ENCODE results near the gene RPL21.

DNA sequence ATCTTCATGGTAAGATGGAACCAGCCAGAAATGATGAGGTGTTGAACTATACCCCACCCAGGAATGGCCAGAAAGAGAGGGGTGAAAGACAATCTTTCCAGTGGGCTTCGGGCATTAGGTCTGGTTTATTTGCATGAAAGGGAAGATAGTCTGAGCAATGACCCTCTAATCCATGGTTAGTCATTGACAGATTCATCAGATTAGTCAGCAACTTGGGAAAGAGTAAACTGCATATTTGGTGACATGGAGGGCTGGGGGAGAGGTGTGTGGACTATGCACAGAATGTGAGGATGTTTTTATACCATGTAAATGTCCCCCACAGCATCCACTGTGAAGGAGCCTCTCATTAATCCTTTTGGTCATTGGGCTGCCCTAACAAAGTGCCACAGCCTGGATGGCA, 49.7 kb upstream of the RPL21 start:
- TF ChIP-seq, protein P1, sequence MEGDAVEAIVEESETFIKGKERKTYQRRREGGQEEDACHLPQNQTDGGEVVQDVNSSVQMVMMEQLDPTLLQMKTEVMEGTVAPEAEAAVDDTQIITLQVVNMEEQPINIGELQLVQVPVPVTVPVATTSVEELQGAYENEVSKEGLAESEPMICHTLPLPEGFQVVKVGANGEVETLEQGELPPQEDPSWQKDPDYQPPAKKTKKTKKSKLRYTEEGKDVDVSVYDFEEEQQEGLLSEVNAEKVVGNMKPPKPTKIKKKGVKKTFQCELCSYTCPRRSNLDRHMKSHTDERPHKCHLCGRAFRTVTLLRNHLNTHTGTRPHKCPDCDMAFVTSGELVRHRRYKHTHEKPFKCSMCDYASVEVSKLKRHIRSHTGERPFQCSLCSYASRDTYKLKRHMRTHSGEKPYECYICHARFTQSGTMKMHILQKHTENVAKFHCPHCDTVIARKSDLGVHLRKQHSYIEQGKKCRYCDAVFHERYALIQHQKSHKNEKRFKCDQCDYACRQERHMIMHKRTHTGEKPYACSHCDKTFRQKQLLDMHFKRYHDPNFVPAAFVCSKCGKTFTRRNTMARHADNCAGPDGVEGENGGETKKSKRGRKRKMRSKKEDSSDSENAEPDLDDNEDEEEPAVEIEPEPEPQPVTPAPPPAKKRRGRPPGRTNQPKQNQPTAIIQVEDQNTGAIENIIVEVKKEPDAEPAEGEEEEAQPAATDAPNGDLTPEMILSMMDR (IDR thresholded peaks at IDR 0.05) = no peak
- no peak for TF ChIP-seq POLR2A (IDR thresholded peaks at IDR 0.05)
- no peak for TF ChIP-seq POLR2AphosphoS5 (IDR thresholded peaks at IDR 0.05)

Measured in transverse colon (tissue), 4 donors.